GM10266 (cell line): Measurements from ENCODE around the gene HKDC1.

Experiments
- DNase-seq: peaks from one replicate; pipeline ENCODE4 v3.0.0; 2012; ENCODE audit errors: extremely low spot score
- CTCF ChIP-seq: IDR thresholded peaks from 2 replicates; pipeline ENCODE4 v1.5.1; 2012; ENCODE audit warnings: mild to moderate bottlenecking, low read depth; ENCODE audit not compliant: control insufficient read depth, insufficient read depth; ENCODE audit errors: missing control alignments

Gene HKDC1

DNA sequence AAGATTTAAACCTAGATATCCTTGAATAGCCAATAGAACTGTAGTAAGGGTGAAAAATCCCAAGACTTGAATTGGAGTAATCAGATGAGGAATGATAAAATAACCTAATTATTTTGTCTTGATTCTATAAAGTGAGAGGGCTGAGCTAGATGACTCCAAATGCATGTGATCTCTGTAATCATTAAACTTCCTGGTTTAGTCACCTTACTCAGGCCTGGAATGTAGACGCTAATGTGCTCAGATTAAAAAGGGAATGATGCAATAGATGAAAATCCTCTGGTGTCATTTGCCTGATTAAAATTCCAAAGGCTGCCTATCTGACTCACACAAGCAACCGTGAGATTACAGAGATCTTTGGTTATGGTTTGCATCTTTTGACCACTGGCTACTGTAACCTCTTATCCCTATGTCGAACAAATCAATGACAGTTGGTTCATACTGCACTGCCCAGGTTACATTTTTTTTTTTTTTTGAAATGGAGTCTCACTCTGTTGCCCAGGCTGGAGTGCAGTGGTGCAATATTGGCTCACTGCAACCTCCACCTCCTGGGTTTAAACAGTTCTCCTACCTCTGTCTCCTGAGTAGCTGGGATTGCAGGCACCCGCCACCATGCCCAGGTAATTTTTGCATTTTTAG lies 2.9 kb upstream of the HKDC1 start:
- DNase-seq, result no peak
- no peak for TF ChIP-seq CTCF

GRCh38 chr10:69218831-69219230 lies 1.3 kb upstream of the HKDC1 start:
- TF ChIP-seq CTCF, result no peak
- no peak for DNase-seq

- TF ChIP-seq CTCF, result no peak
- no peak for DNase-seq
Observed at GRCh38 chr10:69220507-69220906, 375 bp downstream of the HKDC1 start.

GRCh38 chr10:69222157-69223027 lies 2.3 kb downstream of the HKDC1 start:
- TF ChIP-seq CTCF, result peak; percentile 56
- DNase-seq, result peak; percentile 80

DNA sequence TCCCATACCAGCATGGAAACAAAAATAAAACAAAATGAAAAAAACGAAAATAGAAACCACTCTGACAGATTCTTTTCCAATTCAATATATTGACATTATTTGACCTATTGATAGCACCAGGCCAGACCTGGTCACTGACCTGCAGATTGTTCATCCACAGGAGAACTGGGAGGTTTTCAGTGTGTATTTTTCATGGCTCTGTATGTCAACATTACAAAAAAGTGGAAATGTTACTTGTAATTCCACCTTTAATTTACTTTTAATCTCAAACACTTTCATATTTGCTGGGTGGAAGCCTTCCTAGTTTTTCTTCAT lies 2.9 kb downstream of the HKDC1 start:
- no peak for TF ChIP-seq CTCF
- no peak for DNase-seq

GRCh38 chr10:69224862-69225657 lies 4.9 kb downstream of the HKDC1 start:
- no peak for DNase-seq
- TF ChIP-seq CTCF, result no peak
